ENCODE measurements around the gene PSME2.

Gene PSME2

GRCh38 chr14:24177041-24177825 is 30.8 kb upstream of the PSME2 start:
- Histone ChIP-seq H3K4me3 (ENCODE audit: low read depth, low read length) (no peak overlapping the region), H3K4me1 (ENCODE audit: control insufficient read depth, insufficient read depth, low read length) (peaks cover 2% of the 10 kb centered on the region), H3K9me3 (ENCODE audit: control insufficient read depth, insufficient read depth, low read length) (no peaks in the 10 kb centered on the region), H3K9ac (ENCODE audit: low read depth, low read length) (no peak overlapping the region), H3K27me3 (ENCODE audit: control insufficient read depth, insufficient read depth, low read length) (no peaks in the 10 kb centered on the region), H3K36me3 (ENCODE audit: control insufficient read depth, insufficient read depth, low read length) (peaks cover 56% of the 10 kb centered on the region)

GRCh38 chr14:24176599-24176998 is 30.2 kb upstream of the PSME2 start:
- no peaks in the 10 kb centered on the region for H3K9me3 ChIP-seq (ENCODE audit: control insufficient read depth, insufficient read depth, low read length)
- peaks cover 3% of the 10 kb centered on the region for H3K4me1 ChIP-seq (ENCODE audit: control insufficient read depth, insufficient read depth, low read length)
- H3K9ac ChIP-seq (ENCODE audit: low read depth, low read length): no peak overlapping the region
- no peaks in the 10 kb centered on the region for H3K27me3 ChIP-seq (ENCODE audit: control insufficient read depth, insufficient read depth, low read length)
- H3K36me3 ChIP-seq (ENCODE audit: control insufficient read depth, insufficient read depth, low read length): peaks cover 49% of the 10 kb centered on the region
- H3K4me3 ChIP-seq (ENCODE audit: low read depth, low read length): no peak overlapping the region

- peaks cover 3% of the 10 kb centered on the region for H3K4me1 ChIP-seq (ENCODE audit: control insufficient read depth, insufficient read depth, low read length)
- H3K27me3 ChIP-seq (ENCODE audit: control insufficient read depth, insufficient read depth, low read length): no peaks in the 10 kb centered on the region
- peak overlapping the region; percentile 81 for H3K4me3 ChIP-seq (ENCODE audit: low read depth, low read length)
- H3K9ac ChIP-seq (ENCODE audit: low read depth, low read length): no peak overlapping the region
- no peaks in the 10 kb centered on the region for H3K9me3 ChIP-seq (ENCODE audit: control insufficient read depth, insufficient read depth, low read length)
- H3K36me3 ChIP-seq (ENCODE audit: control insufficient read depth, insufficient read depth, low read length): peaks cover 17% of the 10 kb centered on the region
Observed at GRCh38 chr14:24172871-24173281, 26.5 kb upstream of the PSME2 start.

- peaks cover 3% of the 10 kb centered on the region for H3K4me1 ChIP-seq (ENCODE audit: control insufficient read depth, insufficient read depth, low read length)
- H3K27me3 ChIP-seq (ENCODE audit: control insufficient read depth, insufficient read depth, low read length): no peaks in the 10 kb centered on the region
- H3K9ac ChIP-seq (ENCODE audit: low read depth, low read length): peak overlapping the region; percentile 37
- no peaks in the 10 kb centered on the region for H3K9me3 ChIP-seq (ENCODE audit: control insufficient read depth, insufficient read depth, low read length)
- H3K36me3 ChIP-seq (ENCODE audit: control insufficient read depth, insufficient read depth, low read length): peaks cover 12% of the 10 kb centered on the region
- peak overlapping the region; percentile 81 for H3K4me3 ChIP-seq (ENCODE audit: low read depth, low read length)
Observed at GRCh38 chr14:24172261-24172860, 26.0 kb upstream of the PSME2 start.

DNA sequence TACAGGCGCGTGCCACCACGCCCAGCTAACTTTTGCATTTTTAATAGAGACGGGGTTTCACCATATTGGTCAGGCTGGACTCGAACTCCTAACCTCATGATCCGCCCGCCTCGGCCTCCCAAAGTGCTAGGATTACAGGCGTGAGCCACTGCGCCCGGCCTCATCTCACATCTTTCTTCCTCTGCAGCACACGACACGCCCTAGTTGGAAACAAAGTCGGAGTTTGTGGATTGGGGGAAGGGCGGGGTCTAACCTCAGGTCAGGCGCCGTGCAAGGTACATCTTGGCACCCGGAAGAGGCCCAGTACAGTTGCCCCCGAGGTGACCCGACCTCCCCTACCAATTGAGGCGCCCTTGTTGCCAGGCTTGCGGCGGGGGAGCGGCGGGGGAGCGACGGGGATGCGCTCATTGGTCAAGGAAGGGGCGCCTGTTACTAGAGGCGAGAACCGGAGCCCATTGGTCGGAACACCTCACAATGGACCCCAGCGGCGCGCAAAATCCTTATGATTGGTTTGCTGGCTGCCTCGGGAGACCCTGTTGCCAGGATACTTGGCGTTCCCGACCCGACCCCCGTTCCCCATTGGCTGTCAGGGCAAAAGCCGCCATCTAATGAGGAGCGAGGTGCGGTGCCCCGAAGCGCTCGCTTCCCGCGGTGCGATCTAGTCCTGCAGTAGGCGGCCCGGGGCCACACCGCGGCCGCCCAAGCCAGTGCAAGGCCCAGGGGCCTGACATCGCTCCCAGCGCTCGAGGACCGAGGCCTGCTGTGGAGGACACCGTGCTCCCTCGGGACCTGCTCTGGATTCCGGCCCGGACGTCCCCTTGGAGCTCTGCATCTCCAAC is 25.2 kb upstream of the PSME2 start, which contains the start of gene REC8:
Gene REC8, plus strand, starts transcription at position 659 of the 839 bp plus-strand sequence. CDS start 473 bp downstream, outside the sequence.
- H3K4me3 ChIP-seq (ENCODE audit: low read depth, low read length): peak within 1 kb of the TSS; percentile 81
- H3K27me3 ChIP-seq (ENCODE audit: control insufficient read depth, insufficient read depth, low read length): no peaks in the 10 kb centered on the region
- H3K9me3 ChIP-seq (ENCODE audit: control insufficient read depth, insufficient read depth, low read length): no peaks in the 10 kb centered on the region
- peak within 1 kb of the TSS; percentile 37 for H3K9ac ChIP-seq (ENCODE audit: low read depth, low read length)
- H3K36me3 ChIP-seq (ENCODE audit: control insufficient read depth, insufficient read depth, low read length): peaks cover 9% of the 10 kb centered on the region
- H3K4me1 ChIP-seq (ENCODE audit: control insufficient read depth, insufficient read depth, low read length): peaks cover 3% of the 10 kb centered on the region

DNA sequence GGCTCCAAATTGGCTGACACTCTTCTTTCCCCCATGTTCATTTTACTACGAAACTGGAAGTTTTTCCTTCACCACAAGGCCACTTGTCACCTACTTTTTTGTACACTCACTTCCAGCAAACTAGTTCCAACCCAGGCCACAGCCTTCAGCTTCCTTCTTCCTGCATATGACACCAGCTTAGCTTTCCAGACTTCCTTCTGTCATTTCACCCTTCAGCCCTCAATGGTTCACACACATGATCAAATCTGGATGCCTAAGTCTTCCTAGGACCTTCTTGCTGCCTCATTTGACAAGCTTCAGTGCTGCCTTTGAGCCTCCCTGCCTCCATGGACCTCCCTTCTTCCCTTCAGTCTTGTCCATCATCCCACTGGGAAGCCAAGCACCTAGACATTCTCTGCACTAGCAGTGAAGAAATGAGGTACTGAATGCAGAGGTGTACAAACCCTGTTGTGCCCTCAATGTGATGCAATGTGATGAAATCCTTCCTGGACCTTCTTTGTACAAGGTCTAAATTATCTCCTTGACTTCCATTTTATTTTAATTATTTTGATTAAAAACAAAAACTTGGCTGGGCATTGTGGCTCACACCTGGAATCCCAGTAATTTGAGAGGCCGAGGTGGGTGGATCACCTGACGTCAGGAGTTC is 21.2 kb upstream of the PSME2 start:
- Histone ChIP-seq H3K9me3 (ENCODE audit: control insufficient read depth, insufficient read depth, low read length) (no peaks in the 10 kb centered on the region), H3K9ac (ENCODE audit: low read depth, low read length) (no peak overlapping the region), H3K36me3 (ENCODE audit: control insufficient read depth, insufficient read depth, low read length) (peaks cover 15% of the 10 kb centered on the region), H3K4me1 (ENCODE audit: control insufficient read depth, insufficient read depth, low read length) (peaks cover 3% of the 10 kb centered on the region), H3K27me3 (ENCODE audit: control insufficient read depth, insufficient read depth, low read length) (no peaks in the 10 kb centered on the region), H3K4me3 (ENCODE audit: low read depth, low read length) (no peak overlapping the region)

DNA sequence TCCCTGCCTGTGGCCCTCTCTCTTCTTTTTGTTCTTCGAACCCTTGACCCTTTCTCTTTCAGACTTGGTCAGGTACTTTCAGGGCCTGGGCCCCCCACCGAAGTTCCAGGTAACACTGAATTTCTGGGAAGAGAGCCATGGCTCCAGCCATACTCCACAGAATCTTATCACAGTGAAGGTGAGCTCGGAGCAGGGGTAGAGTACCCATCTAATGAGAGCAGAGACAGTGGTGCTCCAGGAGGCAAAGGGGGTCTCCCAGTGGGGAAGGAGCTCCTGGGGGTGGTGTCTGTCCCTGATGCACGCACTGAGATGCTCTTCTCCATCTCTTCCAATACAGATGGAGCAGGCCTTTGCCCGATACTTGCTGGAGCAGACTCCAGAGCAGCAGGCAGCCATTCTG is 19.4 kb upstream of the PSME2 start:
- H3K9me3 ChIP-seq (ENCODE audit: control insufficient read depth, insufficient read depth, low read length): no peaks in the 10 kb centered on the region
- H3K4me3 ChIP-seq (ENCODE audit: low read depth, low read length): no peak overlapping the region
- peaks cover 3% of the 10 kb centered on the region for H3K4me1 ChIP-seq (ENCODE audit: control insufficient read depth, insufficient read depth, low read length)
- peaks cover 15% of the 10 kb centered on the region for H3K36me3 ChIP-seq (ENCODE audit: control insufficient read depth, insufficient read depth, low read length)
- H3K27me3 ChIP-seq (ENCODE audit: control insufficient read depth, insufficient read depth, low read length): no peaks in the 10 kb centered on the region
- H3K9ac ChIP-seq (ENCODE audit: low read depth, low read length): no peak overlapping the region

DNA sequence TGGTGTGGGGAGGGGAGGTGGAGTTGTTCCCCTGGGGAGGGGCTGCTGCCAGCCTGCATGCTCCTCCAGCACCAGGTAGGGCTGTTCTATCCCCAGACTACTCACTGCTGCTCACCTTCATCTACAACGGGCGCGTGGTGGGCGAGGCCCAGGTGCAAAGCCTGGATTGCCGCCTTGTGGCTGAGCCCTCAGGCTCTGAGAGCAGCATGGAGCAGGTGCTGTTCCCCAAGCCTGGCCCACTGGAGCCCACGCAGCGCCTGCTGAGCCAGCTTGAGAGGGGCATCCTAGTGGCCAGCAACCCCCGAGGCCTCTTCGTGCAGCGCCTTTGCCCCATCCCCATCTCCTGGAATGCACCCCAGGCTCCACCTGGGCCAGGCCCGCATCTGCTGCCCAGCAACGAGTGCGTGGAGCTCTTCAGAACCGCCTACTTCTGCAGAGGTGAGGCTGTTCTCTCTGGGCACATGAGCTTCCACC is 18.1 kb upstream of the PSME2 start:
- Histone ChIP-seq H3K9me3 (ENCODE audit: control insufficient read depth, insufficient read depth, low read length) (no peaks in the 10 kb centered on the region), H3K36me3 (ENCODE audit: control insufficient read depth, insufficient read depth, low read length) (peaks cover 26% of the 10 kb centered on the region), H3K27me3 (ENCODE audit: control insufficient read depth, insufficient read depth, low read length) (no peaks in the 10 kb centered on the region), H3K4me1 (ENCODE audit: control insufficient read depth, insufficient read depth, low read length) (peaks cover 3% of the 10 kb centered on the region), H3K4me3 (ENCODE audit: low read depth, low read length) (no peak overlapping the region), H3K9ac (ENCODE audit: low read depth, low read length) (no peak overlapping the region)

DNA sequence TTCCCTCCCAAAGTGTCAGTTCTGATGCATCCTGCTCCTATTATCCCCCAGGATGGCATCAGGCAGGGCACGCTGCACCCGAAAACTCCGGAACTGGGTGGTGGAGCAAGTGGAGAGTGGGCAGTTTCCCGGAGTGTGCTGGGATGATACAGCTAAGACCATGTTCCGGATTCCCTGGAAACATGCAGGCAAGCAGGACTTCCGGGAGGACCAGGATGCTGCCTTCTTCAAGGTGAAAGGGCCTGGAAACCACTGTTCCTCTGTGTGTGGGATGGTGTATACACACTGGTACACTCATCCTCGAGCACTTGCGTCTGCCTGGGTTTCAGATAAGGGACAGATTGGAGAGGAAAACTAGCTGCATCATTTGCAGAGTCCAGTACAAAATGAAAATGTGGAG is 15.7 kb upstream of the PSME2 start:
- Histone ChIP-seq H3K27me3 (ENCODE audit: control insufficient read depth, insufficient read depth, low read length) (no peaks in the 10 kb centered on the region), H3K36me3 (ENCODE audit: control insufficient read depth, insufficient read depth, low read length) (peaks cover 37% of the 10 kb centered on the region), H3K9me3 (ENCODE audit: control insufficient read depth, insufficient read depth, low read length) (no peaks in the 10 kb centered on the region), H3K9ac (ENCODE audit: low read depth, low read length) (no peak overlapping the region), H3K4me3 (ENCODE audit: low read depth, low read length) (peak overlapping the region; percentile 64), H3K4me1 (ENCODE audit: control insufficient read depth, insufficient read depth, low read length) (peaks cover 3% of the 10 kb centered on the region)

- Histone ChIP-seq H3K4me1 (ENCODE audit: control insufficient read depth, insufficient read depth, low read length) (peaks cover 3% of the 10 kb centered on the region), H3K4me3 (ENCODE audit: low read depth, low read length) (peak within 1 kb of the TSS; percentile 64), H3K36me3 (ENCODE audit: control insufficient read depth, insufficient read depth, low read length) (peaks cover 44% of the 10 kb centered on the region), H3K9me3 (ENCODE audit: control insufficient read depth, insufficient read depth, low read length) (no peaks in the 10 kb centered on the region), H3K9ac (ENCODE audit: low read depth, low read length) (peak within 1 kb of the TSS; percentile 66), H3K27me3 (ENCODE audit: control insufficient read depth, insufficient read depth, low read length) (no peaks in the 10 kb centered on the region)
Observed at GRCh38 chr14:24160850-24161804, 14.7 kb upstream of the PSME2 start, which contains the start of gene IRF9. Gene IRF9, plus strand, starts transcription at chr14:24161265. Its CDS starts 880 bp downstream, at chr14:24162145.

Measured in iPS-15b (cell line).